Breast epithelium (tissue), 4 donors: ENCODE measurements around the gene TMEM203. TPM values are rescaled to one million over a fixed set of nuclear protein-coding genes. Genes with fewer than 3 reads are reported as not detected.

Experiments
- DNase-seq, 2 donors: peaks; one replicate each; pipeline ENCODE4 v3.0.0-alpha.2; 2019; ENCODE audit warnings: low spot score in 2 of 2
- H3K27ac ChIP-seq, 2 donors: fragments of 200-600 bp; sonication (generic) in 1 of 2; one replicate each; pipeline ENCODE4 v1.5.1; 2016 to 2019; ENCODE audit warnings: mild to moderate bottlenecking in 1 of 2
- H3K27me3 ChIP-seq, 2 donors: fragments of 200-600 bp; sonication (generic) in 1 of 2; one replicate each; pipeline versions ENCODE4 v1.5.1 to v1.6.0; 2017 to 2019; ENCODE audit warnings: control low read depth in 1 of 2, mild to moderate bottlenecking in 1 of 2
- H3K36me3 ChIP-seq: fragments of 200-600 bp; one replicate; pipeline ENCODE4 v1.5.1; 2019
- H3K4me1 ChIP-seq, 2 donors: fragments of 200-600 bp; sonication (generic); one replicate each; pipeline ENCODE4 v1.5.1; 2016 to 2019; ENCODE audit warnings: control low read depth in 1 of 2
- H3K4me3 ChIP-seq, 3 donors: fragments of 200-600 bp; sonication (generic); 1 replicate in 2 of 3; 2 replicates in 1 of 3; pipeline ENCODE4 v1.5.1; 2016 to 2019; ENCODE audit warnings: mild to moderate bottlenecking in 3 of 3, moderate library complexity in 2 of 3
- H3K9me3 ChIP-seq, 2 donors: fragments of 200-600 bp; sonication (generic) in 1 of 2; one replicate each; pipeline ENCODE4 v1.5.1; 2016 to 2019; ENCODE audit warnings: control low read depth in 1 of 2
- CTCF ChIP-seq, 3 donors: fragments of 450-650 bp; IDR thresholded peaks; one replicate each; pipeline ENCODE4 v1.5.1; 2016 to 2017; ENCODE audit warnings: antibody characterized with exemption in 3 of 3, mild to moderate bottlenecking in 3 of 3, moderate library complexity in 3 of 3
- POLR2A ChIP-seq: fragments of 450-650 bp; IDR thresholded peaks from one replicate; pipeline ENCODE4 v1.6.1; 2016; ENCODE audit warnings: antibody characterized with exemption, mild to moderate bottlenecking, moderate library complexity
- POLR2AphosphoS5 ChIP-seq, 3 donors: sonication (generic); formaldehyde crosslinking; IDR thresholded peaks; one replicate each; pipeline ENCODE4 v1.6.1; 2017; ENCODE audit warnings: antibody characterized with exemption in 3 of 3
- intact Hi-C: fragments of 100-400 bp; cut with DNase I; formaldehyde crosslinking; loops from one replicate; pipeline ENCODE4 v1.15.1; 2023; ENCODE audit warnings: low total_unique reads
- total RNA-seq, 3 donors: library from RNA; depleted of rRNA; stranded (reverse); fragments of >200 nt; gene quantifications; one replicate each; pipeline ENCODE4 v1.1.0, GENCODE V29; 2016

TMEM203 gene
- total RNA-seq, 3 donors from 2014 or later = 26.5 to 36.6 (median 26.6) TPM

DNA sequence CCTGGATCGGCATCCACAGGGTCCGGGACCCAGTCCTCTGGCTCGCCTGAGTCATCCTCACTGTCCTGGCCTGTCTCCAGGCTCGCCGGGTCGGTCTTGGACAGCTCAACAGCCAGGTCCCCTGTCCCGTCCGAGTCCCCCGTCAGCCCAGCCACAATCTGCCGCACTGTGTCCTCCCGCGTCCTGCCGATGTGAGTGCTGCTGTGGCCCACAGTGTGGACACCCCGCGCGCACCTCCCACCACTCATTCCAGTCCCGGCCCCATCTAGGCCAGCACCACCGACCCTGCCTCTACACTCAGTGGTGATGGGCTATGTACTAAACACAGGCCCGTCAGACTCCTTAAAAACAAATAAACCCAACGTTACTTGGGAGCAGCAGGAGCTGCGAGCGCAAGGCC, 23.8 kb downstream of the TMEM203 start:
- no peaks in the 10 kb centered on the region for H3K9me3 ChIP-seq
- intact Hi-C loops = no loop called here
- H3K27ac ChIP-seq = no peak overlapping the region
- H3K4me1 ChIP-seq = peaks cover 4% of the 10 kb centered on the region in 2 donors
- peaks cover 4% of the 10 kb centered on the region for H3K36me3 ChIP-seq
- no peaks in the 10 kb centered on the region for H3K27me3 ChIP-seq
- H3K4me3 ChIP-seq = no peak overlapping the region
- DNase-seq = no peak
- TF ChIP-seq POLR2A = no peak
- no peak for TF ChIP-seq CTCF (IDR thresholded peaks at IDR 0.05)
- TF ChIP-seq POLR2AphosphoS5 (IDR thresholded peaks at IDR 0.05) = no peak

GRCh38 chr9:137180491-137180890, 25.0 kb downstream of the TMEM203 start:
- H3K27me3 ChIP-seq = no peaks in the 10 kb centered on the region
- no peak for DNase-seq
- no peak overlapping the region for H3K4me3 ChIP-seq
- H3K36me3 ChIP-seq = peaks cover 4% of the 10 kb centered on the region
- TF ChIP-seq POLR2AphosphoS5 (IDR thresholded peaks at IDR 0.05) (no peak), POLR2A (no peak), CTCF (IDR thresholded peaks at IDR 0.05) (no peak)
- no peaks in the 10 kb centered on the region for H3K4me1 ChIP-seq
- no peaks in the 10 kb centered on the region for H3K9me3 ChIP-seq
- intact Hi-C loops = no loop called here
- H3K27ac ChIP-seq = no peak overlapping the region

- H3K4me3 ChIP-seq = no peak overlapping the region
- intact Hi-C loops = no loop called here
- no peak overlapping the region for H3K27ac ChIP-seq
- H3K9me3 ChIP-seq = no peaks in the 10 kb centered on the region
- TF ChIP-seq POLR2AphosphoS5 (IDR thresholded peaks at IDR 0.05) = no peak
- no peak for TF ChIP-seq POLR2A
- no peak for TF ChIP-seq CTCF (IDR thresholded peaks at IDR 0.05)
- H3K4me1 ChIP-seq = no peaks in the 10 kb centered on the region
- H3K27me3 ChIP-seq = no peaks in the 10 kb centered on the region
- peaks cover 4% of the 10 kb centered on the region for H3K36me3 ChIP-seq
- DNase-seq = no peak
These were observed 25.7 kb downstream of the TMEM203 start for GRCh38 chr9:137179761-137180160.

DNA sequence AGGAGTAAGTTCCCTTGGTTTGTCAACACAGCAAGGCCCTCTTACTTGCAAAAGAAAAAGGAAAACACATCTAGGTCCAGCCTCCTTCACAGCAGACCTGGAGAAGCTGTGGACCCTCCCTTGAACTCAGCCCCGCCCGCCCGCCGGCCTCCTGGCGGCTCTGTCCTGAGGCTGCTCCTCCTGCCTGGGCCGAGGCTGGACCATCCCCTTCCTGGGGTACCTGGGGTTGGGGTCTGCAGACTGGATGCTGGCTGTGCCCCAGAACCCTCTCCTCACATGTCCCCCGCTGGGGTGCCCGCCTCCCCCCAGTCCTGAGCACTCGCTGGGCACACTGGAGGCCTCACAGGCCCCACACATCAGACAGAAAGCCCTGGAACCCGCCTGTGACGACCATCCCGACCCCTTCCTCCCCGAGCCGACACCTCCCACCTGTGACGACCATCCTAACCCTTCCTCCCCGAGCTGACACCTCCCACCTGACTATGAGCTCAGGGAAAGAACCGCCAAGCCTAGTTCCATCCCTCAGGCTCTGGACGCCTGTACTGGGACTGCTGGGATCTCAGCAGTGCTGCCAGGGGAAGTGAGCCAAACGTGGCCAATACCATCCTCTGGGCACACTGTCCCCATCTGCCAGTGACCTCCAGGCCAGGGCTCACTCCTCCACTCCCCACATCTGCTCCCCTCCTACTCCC, 26.4 kb downstream of the TMEM203 start:
- DNase-seq = no peak
- Histone ChIP-seq H3K27ac (no peak overlapping the region), H3K9me3 (no peaks in the 10 kb centered on the region), H3K36me3 (peaks cover 4% of the 10 kb centered on the region), H3K4me1 (no peaks in the 10 kb centered on the region), H3K4me3 (no peak overlapping the region), H3K27me3 (no peaks in the 10 kb centered on the region)
- intact Hi-C loops = no loop called here
- no peak for TF ChIP-seq CTCF (IDR thresholded peaks at IDR 0.05)
- TF ChIP-seq POLR2A = no peak
- no peak for TF ChIP-seq POLR2AphosphoS5 (IDR thresholded peaks at IDR 0.05)

- H3K27me3 ChIP-seq = no peaks in the 10 kb centered on the region
- H3K4me3 ChIP-seq = no peak overlapping the region
- peaks cover 0 to 3% of the 10 kb centered on the region in 2 donors for H3K4me1 ChIP-seq
- no peak for DNase-seq
- no peak overlapping the region for H3K27ac ChIP-seq
- peaks cover 4% of the 10 kb centered on the region for H3K36me3 ChIP-seq
- no peaks in the 10 kb centered on the region for H3K9me3 ChIP-seq
- no peak for TF ChIP-seq CTCF (IDR thresholded peaks at IDR 0.05)
- TF ChIP-seq POLR2A = no peak
- no peak for TF ChIP-seq POLR2AphosphoS5 (IDR thresholded peaks at IDR 0.05)
- intact Hi-C loops = no loop called here
These were observed 27.1 kb downstream of the TMEM203 start for GRCh38 chr9:137178201-137178938.
